ENCODE results near the gene PTPRO.

PTPRO gene

DNA sequence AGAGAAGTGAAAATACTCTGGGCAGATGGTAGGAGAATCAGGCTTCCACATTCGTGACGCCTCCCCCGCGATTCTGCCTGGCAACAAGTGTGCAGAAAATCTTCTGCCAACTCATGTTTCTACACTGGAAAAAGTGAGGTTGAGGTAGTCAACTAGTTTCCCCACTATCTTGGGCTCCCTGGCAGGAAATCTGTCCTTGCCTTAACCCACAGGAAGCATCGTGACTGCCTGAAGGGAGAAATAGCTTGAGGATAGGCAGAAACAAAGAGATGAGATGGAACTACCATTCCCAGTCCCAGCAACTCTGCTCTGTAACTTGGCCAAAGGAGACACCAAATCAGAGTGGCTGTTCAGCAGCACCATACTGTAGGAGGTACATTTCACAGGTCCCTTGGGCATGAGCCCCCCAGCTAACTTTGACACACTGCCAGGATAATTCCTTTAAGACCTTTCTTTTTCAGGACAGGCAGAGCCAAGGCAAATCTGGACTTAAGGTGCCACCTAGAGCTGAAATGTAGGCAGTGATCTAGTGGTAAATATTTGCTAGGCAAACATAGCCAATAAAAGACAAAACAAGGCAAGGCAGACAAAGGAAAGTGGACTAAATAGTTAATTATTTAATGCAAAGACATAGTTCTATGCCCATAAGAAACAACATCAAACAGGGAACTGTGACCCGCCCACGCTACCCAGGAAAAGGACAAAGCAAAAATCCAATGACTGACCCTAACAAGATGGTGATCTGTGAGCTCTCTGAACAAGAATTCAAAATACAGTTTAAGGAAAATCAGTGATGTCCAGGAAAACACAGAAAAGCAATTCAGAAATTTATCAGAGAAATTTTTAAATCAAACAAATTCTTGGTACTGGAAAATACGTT is 205.1 kb downstream of the PTPRO start:
- no peak overlapping the region for H3K9ac ChIP-seq (ENCODE audit: low read length)

DNA sequence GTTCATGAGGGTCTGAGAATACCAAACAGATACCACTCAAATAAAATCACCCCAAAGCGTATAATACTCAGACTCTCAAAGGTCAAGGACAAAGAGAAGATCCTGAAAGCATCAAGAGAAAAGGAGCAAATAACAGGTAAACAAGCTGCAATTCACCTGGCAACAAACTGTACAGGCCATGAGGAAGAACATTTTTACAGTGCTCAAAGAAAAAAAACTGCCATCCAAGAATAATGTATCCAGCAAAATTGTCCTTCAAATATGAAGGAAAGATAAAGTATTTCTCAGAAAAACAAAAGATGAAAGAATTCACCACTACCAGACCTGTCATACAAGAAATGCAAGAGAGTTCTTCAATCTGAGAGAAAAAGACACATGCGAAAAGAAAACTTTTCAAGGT is 206.4 kb downstream of the PTPRO start:
- Histone ChIP-seq H3K27me3 (ENCODE audit: control insufficient read depth, insufficient read depth, low read length) (no peaks in the 10 kb centered on the region), H3K27ac (ENCODE audit: low read length) (no peak overlapping the region), H3K36me3 (ENCODE audit: control insufficient read depth, low read depth, low read length) (no peaks in the 10 kb centered on the region), H3K4me3 (ENCODE audit: low read length) (no peak overlapping the region), H3K9me3 (ENCODE audit: control insufficient read depth, low read depth, low read length) (no peaks in the 10 kb centered on the region), H3K9ac (ENCODE audit: low read length) (no peak overlapping the region), H3K4me1 (ENCODE audit: control insufficient read depth, low read depth, low read length) (peaks cover 3% of the 10 kb centered on the region)

More for the DNA sequence above, 205.1 kb downstream of the PTPRO start:
- H3K27ac ChIP-seq (ENCODE audit: low read length), result no peak overlapping the region
- no peaks in the 10 kb centered on the region for H3K27me3 ChIP-seq (ENCODE audit: control insufficient read depth, insufficient read depth, low read length)
- H3K36me3 ChIP-seq (ENCODE audit: control insufficient read depth, low read depth, low read length), result no peaks in the 10 kb centered on the region
- H3K4me3 ChIP-seq (ENCODE audit: low read length), result no peak overlapping the region
- peaks cover 3% of the 10 kb centered on the region for H3K4me1 ChIP-seq (ENCODE audit: control insufficient read depth, low read depth, low read length)
- H3K9me3 ChIP-seq (ENCODE audit: control insufficient read depth, low read depth, low read length), result no peaks in the 10 kb centered on the region

DNA sequence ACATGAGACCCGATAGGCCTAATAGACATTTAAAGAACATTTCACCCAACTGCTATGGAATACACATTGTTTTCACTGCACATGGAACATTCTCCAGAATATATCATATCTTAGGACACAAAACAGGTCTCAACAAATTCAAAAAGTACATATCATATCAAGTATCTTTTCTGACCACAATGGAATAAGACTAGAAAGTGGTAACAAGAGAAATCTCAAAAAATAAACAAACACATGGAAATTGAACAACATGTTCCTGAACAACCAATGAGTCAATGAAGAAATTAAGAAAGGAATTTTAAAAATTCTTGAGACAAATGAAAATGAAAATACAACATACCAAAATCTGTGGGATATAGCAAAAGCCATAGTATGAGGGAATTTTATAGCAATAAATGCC is 208.1 kb downstream of the PTPRO start:
- Histone ChIP-seq H3K27ac (ENCODE audit: low read length) (no peak overlapping the region), H3K4me3 (ENCODE audit: low read length) (no peak overlapping the region), H3K4me1 (ENCODE audit: control insufficient read depth, low read depth, low read length) (peaks cover 3% of the 10 kb centered on the region), H3K9ac (ENCODE audit: low read length) (no peak overlapping the region), H3K36me3 (ENCODE audit: control insufficient read depth, low read depth, low read length) (no peaks in the 10 kb centered on the region), H3K9me3 (ENCODE audit: control insufficient read depth, low read depth, low read length) (no peaks in the 10 kb centered on the region), H3K27me3 (ENCODE audit: control insufficient read depth, insufficient read depth, low read length) (no peaks in the 10 kb centered on the region)

DNA sequence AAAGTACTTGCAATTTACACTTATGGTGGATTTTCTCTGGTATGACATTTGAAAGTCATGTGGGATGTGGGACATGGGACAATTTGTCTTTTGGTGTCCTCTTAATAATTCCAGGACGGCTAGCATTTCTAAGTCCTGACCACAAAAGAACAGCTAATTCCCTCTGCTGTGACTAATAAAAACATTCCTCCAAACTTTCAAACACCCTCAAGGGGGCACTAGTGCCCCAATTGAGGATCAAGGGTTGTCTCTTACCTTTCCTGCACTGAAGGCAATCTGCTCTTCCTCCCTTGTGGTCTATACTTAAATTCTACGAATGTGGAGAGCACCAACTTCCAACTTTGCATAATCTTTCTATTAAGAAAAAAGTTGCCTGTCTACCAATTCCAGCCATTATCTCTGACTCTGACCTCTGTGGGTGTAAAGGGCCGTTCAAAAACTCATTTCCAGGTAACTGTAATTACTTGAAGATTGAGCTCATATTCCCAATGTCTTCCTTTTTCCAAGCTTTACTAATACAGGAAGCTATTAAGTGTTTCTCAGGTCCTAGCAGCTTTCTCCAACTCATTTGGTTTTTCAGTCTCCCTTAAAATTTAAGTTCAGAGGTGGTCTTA is 210.2 kb downstream of the PTPRO start:
- H3K4me1 ChIP-seq (ENCODE audit: control insufficient read depth, low read depth, low read length), result no peaks in the 10 kb centered on the region
- H3K27ac ChIP-seq (ENCODE audit: low read length), result no peak overlapping the region
- H3K27me3 ChIP-seq (ENCODE audit: control insufficient read depth, insufficient read depth, low read length), result no peaks in the 10 kb centered on the region
- no peaks in the 10 kb centered on the region for H3K9me3 ChIP-seq (ENCODE audit: control insufficient read depth, low read depth, low read length)
- no peak overlapping the region for H3K4me3 ChIP-seq (ENCODE audit: low read length)
- H3K36me3 ChIP-seq (ENCODE audit: control insufficient read depth, low read depth, low read length), result no peaks in the 10 kb centered on the region
- no peak overlapping the region for H3K9ac ChIP-seq (ENCODE audit: low read length)

DNA sequence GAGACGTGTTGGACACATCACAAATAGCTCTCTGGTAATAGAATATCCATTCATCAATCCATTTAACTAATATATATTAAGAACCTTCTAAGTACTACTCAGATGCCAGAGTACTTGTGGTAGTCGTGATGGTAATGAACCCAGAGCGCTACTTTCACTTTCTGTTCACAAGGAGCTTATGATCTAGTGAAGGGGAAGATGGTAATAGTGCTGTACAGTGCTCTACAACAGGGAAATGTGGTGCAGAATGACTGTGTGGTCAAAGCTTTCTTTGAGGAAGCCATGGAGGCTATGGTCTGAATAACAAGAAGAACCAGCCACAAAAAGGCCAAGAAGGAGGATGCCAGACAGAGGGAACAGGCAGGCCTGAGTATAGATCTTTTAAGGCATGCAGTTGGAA is 212.0 kb downstream of the PTPRO start:
- no peak overlapping the region for H3K4me3 ChIP-seq (ENCODE audit: low read length)

DNA sequence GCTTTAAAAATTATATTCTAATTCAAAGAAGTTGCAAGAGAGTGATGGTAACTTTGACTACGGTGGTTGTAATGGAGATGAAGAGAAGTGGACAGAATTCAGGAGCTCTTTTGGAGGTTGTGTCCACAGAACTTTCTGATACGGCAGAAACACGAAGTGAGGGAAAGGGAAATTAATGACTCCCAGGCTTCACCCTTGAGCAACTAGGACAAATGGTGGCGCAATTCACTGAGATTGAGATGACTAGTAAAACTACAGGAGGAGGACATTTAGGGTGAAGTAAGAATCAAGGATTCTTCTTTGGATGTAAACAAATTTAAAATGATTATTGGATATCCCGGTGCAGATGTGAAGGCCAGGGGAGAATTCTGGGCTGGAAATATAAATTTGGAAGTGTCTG is 212.6 kb downstream of the PTPRO start:
- Histone ChIP-seq H3K4me1 (ENCODE audit: control insufficient read depth, low read depth, low read length) (no peaks in the 10 kb centered on the region), H3K36me3 (ENCODE audit: control insufficient read depth, low read depth, low read length) (no peaks in the 10 kb centered on the region), H3K9ac (ENCODE audit: low read length) (no peak overlapping the region), H3K4me3 (ENCODE audit: low read length) (no peak overlapping the region), H3K27me3 (ENCODE audit: control insufficient read depth, insufficient read depth, low read length) (no peaks in the 10 kb centered on the region), H3K27ac (ENCODE audit: low read length) (no peak overlapping the region), H3K9me3 (ENCODE audit: control insufficient read depth, low read depth, low read length) (no peaks in the 10 kb centered on the region)

More for the DNA sequence above, 212.0 kb downstream of the PTPRO start:
- Histone ChIP-seq H3K36me3 (ENCODE audit: control insufficient read depth, low read depth, low read length) (no peaks in the 10 kb centered on the region), H3K27ac (ENCODE audit: low read length) (no peak overlapping the region), H3K27me3 (ENCODE audit: control insufficient read depth, insufficient read depth, low read length) (no peaks in the 10 kb centered on the region), H3K4me1 (ENCODE audit: control insufficient read depth, low read depth, low read length) (no peaks in the 10 kb centered on the region), H3K9me3 (ENCODE audit: control insufficient read depth, low read depth, low read length) (no peaks in the 10 kb centered on the region), H3K9ac (ENCODE audit: low read length) (no peak overlapping the region)

DNA sequence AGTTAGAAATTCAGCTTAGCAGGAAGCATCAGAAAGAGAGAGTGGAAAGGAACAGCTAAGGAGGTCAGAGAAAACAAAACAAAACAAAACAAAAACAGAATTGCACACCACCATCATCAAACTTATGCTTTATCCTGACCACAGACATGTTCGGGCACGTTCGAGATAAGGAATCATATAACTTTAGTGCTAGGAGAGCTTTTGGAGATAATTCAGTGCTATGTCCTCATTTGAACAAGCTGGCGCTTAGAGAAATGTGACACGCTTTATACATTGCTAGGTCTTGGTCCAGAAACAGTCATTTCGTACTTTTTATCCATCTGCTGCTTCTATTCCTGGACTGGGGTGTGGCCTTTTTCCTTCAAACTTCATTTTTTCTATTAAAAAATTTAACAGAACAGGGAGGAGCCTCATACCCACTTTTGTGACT is 213.1 kb downstream of the PTPRO start:
- Histone ChIP-seq H3K4me3 (ENCODE audit: low read length) (no peak overlapping the region), H3K4me1 (ENCODE audit: control insufficient read depth, low read depth, low read length) (no peaks in the 10 kb centered on the region), H3K36me3 (ENCODE audit: control insufficient read depth, low read depth, low read length) (no peaks in the 10 kb centered on the region), H3K9me3 (ENCODE audit: control insufficient read depth, low read depth, low read length) (no peaks in the 10 kb centered on the region), H3K27me3 (ENCODE audit: control insufficient read depth, insufficient read depth, low read length) (no peaks in the 10 kb centered on the region), H3K27ac (ENCODE audit: low read length) (no peak overlapping the region), H3K9ac (ENCODE audit: low read length) (no peak overlapping the region)

DNA sequence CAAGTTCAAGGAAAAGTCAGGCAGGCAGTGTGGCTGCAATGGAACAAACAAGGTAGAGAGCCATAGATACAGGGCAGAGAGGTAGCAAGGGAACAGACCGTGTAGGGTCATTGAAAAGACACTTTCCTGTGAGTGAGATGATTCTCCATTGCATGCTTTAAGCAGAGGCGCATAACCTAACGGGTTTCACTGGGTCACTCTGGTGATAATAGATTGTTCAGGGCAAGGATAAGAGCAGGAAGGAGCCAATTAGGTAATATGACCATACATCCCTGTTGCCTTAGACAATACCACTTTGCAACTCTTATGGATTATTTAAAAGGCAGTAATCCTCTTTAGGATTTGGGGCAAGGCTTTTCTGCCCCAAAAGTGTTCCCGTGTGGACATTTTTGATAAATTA is 214.1 kb downstream of the PTPRO start:
- Histone ChIP-seq H3K9me3 (ENCODE audit: control insufficient read depth, low read depth, low read length) (no peaks in the 10 kb centered on the region), H3K36me3 (ENCODE audit: control insufficient read depth, low read depth, low read length) (no peaks in the 10 kb centered on the region), H3K27ac (ENCODE audit: low read length) (no peak overlapping the region), H3K4me1 (ENCODE audit: control insufficient read depth, low read depth, low read length) (no peaks in the 10 kb centered on the region), H3K9ac (ENCODE audit: low read length) (no peak overlapping the region), H3K27me3 (ENCODE audit: control insufficient read depth, insufficient read depth, low read length) (no peaks in the 10 kb centered on the region), H3K4me3 (ENCODE audit: low read length) (no peak overlapping the region)

DNA sequence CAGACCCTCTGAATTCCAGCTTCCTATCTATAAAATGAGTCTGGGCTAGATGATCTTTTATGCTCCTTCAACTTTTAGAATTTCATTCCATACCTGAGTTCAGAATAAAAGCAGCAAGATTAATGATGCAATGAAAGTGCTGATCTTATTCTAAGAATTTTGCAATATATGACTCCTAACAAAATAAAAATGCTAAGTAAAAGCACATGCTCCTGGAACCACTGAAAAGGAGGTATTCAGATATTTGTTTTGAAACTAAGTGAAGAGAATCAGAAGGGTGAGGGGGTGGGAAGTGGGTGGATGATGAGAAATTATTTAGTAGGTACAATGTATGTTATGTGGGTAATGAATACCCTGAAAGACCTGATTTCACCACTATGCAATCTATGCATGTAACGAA is 216.6 kb downstream of the PTPRO start:
- H3K9me3 ChIP-seq (ENCODE audit: control insufficient read depth, low read depth, low read length), result no peaks in the 10 kb centered on the region
- no peak overlapping the region for H3K4me3 ChIP-seq (ENCODE audit: low read length)
- H3K27ac ChIP-seq (ENCODE audit: low read length), result no peak overlapping the region
- no peak overlapping the region for H3K9ac ChIP-seq (ENCODE audit: low read length)
- H3K27me3 ChIP-seq (ENCODE audit: control insufficient read depth, insufficient read depth, low read length), result no peaks in the 10 kb centered on the region
- no peaks in the 10 kb centered on the region for H3K4me1 ChIP-seq (ENCODE audit: control insufficient read depth, low read depth, low read length)
- no peaks in the 10 kb centered on the region for H3K36me3 ChIP-seq (ENCODE audit: control insufficient read depth, low read depth, low read length)

DNA sequence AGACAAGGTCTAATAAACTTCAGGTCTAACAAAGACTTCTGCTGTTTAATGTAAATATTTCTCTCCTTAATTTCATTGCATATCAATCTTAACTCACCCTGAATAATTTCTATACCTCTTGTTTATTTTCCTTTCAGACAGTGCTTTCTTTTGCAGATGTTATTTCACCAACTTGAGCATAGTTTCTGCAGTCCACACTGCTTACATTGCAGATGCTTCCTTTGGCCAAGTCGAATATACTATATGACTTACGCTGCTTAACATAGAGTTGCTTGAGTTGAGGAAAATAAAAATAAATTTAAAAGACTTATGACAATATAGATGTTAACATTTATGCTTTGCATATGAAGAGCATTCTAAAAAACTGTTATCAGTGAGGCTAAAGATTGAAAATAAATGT is 217.7 kb downstream of the PTPRO start:
- no peak overlapping the region for H3K9ac ChIP-seq (ENCODE audit: low read length)
- H3K36me3 ChIP-seq (ENCODE audit: control insufficient read depth, low read depth, low read length), result no peaks in the 10 kb centered on the region
- no peaks in the 10 kb centered on the region for H3K9me3 ChIP-seq (ENCODE audit: control insufficient read depth, low read depth, low read length)
- no peak overlapping the region for H3K4me3 ChIP-seq (ENCODE audit: low read length)
- no peaks in the 10 kb centered on the region for H3K27me3 ChIP-seq (ENCODE audit: control insufficient read depth, insufficient read depth, low read length)
- no peak overlapping the region for H3K27ac ChIP-seq (ENCODE audit: low read length)
- H3K4me1 ChIP-seq (ENCODE audit: control insufficient read depth, low read depth, low read length), result no peaks in the 10 kb centered on the region

DNA sequence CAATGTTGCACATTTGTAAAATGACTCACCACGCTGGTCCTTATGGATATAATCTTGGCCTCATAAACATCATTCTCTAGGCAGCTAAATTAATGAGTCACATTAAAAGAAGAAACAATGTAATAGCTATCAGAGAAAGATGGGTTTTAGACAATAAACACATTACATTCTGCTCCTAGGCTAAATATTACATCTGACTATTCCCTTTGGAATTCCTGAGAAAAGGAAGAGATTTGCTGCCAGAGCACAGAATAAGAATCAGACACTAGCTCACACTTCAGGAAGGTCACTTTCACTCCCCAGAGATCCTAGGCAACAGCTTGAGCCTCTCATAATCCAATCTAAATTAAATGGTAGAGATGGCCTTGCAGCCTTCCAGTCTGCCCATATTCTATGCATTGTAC is 218.2 kb downstream of the PTPRO start:
- no peaks in the 10 kb centered on the region for H3K27me3 ChIP-seq (ENCODE audit: control insufficient read depth, insufficient read depth, low read length)
- no peaks in the 10 kb centered on the region for H3K9me3 ChIP-seq (ENCODE audit: control insufficient read depth, low read depth, low read length)
- H3K4me1 ChIP-seq (ENCODE audit: control insufficient read depth, low read depth, low read length), result no peaks in the 10 kb centered on the region
- H3K27ac ChIP-seq (ENCODE audit: low read length), result no peak overlapping the region
- H3K36me3 ChIP-seq (ENCODE audit: control insufficient read depth, low read depth, low read length), result no peaks in the 10 kb centered on the region
- H3K9ac ChIP-seq (ENCODE audit: low read length), result no peak overlapping the region
- H3K4me3 ChIP-seq (ENCODE audit: low read length), result no peak overlapping the region

All from iPS-18a (cell line).